Measurements from ENCODE around the gene HSPA4.

DNA sequence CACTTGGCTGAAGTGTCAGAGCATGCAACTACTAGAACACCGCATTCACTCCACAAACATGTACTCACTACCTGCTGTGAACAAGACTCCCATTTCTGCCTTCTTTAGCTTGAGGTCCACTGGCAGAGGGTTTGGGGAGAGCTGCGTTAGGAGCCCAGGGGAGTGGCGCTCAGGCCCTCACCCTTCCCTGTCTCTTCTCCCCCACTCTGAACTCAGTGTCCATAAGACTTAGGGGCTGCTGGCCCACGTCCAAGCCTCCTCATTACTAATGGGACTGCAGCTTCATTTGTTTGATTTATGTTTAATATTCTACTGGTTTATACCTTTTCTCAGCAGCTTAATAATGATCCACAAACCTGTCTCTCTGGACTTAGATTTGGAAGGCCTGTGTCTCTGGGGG, 70.9 kb downstream of the HSPA4 start:
- TF ChIP-seq EP300 (IDR thresholded peaks at IDR 0.05; ENCODE audit: borderline replicate concordance) (no peak), RAD21 (IDR thresholded peaks at IDR 0.05; ENCODE audit: low read depth) (no peak)
- TF ChIP-seq, protein P1, sequence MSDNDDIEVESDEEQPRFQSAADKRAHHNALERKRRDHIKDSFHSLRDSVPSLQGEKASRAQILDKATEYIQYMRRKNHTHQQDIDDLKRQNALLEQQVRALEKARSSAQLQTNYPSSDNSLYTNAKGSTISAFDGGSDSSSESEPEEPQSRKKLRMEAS (IDR thresholded peaks at IDR 0.05): no peak
